HG03060 (cell line): ENCODE results near the gene SIL1.

Experiments used
- ATAC-seq: cut with Tn5 transposase; IDR thresholded peaks from one replicate; pipeline ENCODE4 v1.9.1; 2021; ENCODE audit warnings: low read depth, moderate number of reproducible peaks; ENCODE audit not compliant: unreplicated experiment

The SIL1 gene

GRCh38 chr5:138966236-138966985, 231.8 kb downstream of the SIL1 start:
- no peak for ATAC-seq

- no peak for ATAC-seq
Measured at GRCh38 chr5:138965626-138966025, 232.5 kb downstream of the SIL1 start.

GRCh38 chr5:138964647-138965201, 233.4 kb downstream of the SIL1 start:
- ATAC-seq, result no peak

- no peak for ATAC-seq
Measured at GRCh38 chr5:138963763-138964371, 234.3 kb downstream of the SIL1 start.

- ATAC-seq, result no peak
Measured at GRCh38 chr5:138962614-138963370, 235.4 kb downstream of the SIL1 start.

- no peak for ATAC-seq
Measured at GRCh38 chr5:138961729-138962128, 236.4 kb downstream of the SIL1 start.

GRCh38 chr5:138961221-138961620, 236.9 kb downstream of the SIL1 start:
- ATAC-seq, result no peak

- ATAC-seq, result no peak
Measured at GRCh38 chr5:138960145-138960692, 237.9 kb downstream of the SIL1 start.

- no peak for ATAC-seq
Measured at GRCh38 chr5:138956801-138957200, 241.4 kb downstream of the SIL1 start.

- no peak for ATAC-seq
Measured at GRCh38 chr5:138955671-138956295, 242.4 kb downstream of the SIL1 start.

GRCh38 chr5:138955013-138955660, 243.0 kb downstream of the SIL1 start:
- no peak for ATAC-seq

- no peak for ATAC-seq
Measured at GRCh38 chr5:138954257-138955012, 243.7 kb downstream of the SIL1 start.

- peak; percentile 64 for ATAC-seq
Measured at GRCh38 chr5:138953387-138954256, 244.5 kb downstream of the SIL1 start.

GRCh38 chr5:138952962-138953361, 245.2 kb downstream of the SIL1 start:
- peak; percentile 14 for ATAC-seq

GRCh38 chr5:138951986-138952735, 246.0 kb downstream of the SIL1 start:
- no peak for ATAC-seq

GRCh38 chr5:138951091-138951985, 246.8 kb downstream of the SIL1 start:
- ATAC-seq, result no peak
